HG03196 (cell line): ENCODE results near the gene DMBT1.

Experiments
- ATAC-seq: cut with Tn5 transposase; IDR thresholded peaks from one replicate; pipeline ENCODE4 v1.9.1; 2021; ENCODE audit not compliant: unreplicated experiment

DMBT1 gene

DNA sequence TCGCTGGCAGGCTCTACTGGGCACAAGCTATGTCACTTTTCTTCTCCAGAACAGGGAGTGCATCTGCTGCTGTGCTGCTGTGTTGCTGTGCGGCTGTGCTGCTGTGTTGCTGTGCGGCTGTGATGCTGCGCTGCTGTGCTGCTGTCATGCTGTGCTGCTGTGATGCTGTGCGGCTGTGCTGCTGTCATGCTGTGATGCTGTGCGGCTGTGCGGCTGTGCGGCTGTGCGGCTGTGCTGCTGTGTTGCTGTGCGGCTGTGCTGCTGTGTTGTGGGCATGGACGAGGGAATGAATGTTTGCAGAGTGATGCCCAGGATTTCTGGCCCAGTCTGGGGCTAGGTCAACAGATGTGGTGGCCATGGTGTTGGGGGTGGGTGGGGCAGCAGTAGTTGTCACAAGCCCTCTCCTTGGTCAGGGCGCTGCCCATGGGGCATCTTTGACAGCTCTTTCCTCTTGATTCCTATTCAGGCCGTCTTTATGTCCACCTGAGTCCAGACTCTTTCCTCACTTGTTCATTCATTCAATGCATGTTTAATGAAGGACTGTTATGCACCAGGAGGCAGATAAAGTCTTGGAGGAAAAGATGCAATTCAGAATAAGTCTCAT lies 83.5 kb downstream of the DMBT1 start:
- ATAC-seq: no peak

GRCh38 chr10:122646511-122647382 lies 86.2 kb downstream of the DMBT1 start:
- ATAC-seq: no peak

DNA sequence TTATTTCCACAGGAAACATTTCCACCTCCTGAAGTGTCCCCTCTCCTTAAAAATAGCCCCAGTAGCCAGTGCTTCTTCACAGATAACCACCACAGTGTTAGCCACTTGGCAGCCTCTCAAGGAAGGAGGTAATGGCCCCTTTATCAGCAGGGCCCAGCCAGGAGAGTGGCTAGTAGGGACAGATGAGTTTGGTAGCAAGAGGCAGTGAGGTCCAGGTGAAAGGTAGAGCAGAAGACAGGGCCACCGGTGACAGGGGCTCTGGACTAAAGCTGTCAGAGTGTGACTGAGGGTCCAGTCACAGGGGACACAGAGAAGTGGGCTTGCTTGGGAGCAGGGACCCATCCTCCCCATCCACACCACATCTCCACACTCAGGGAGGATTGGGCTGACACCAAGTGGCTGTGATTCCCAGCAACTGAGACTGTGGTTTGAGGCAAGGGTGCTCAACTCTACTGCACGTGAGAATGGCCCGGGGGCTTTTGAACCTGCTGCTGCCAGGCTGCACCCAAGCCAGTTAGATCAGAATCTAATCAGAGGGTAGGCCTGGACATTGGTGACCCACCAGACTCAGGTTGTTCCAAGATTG lies 86.9 kb downstream of the DMBT1 start:
- ATAC-seq: no peak

- ATAC-seq: no peak
Measured at GRCh38 chr10:122648599-122649428, 88.3 kb downstream of the DMBT1 start.

- no peak for ATAC-seq
Measured at GRCh38 chr10:122649903-122650302, 89.3 kb downstream of the DMBT1 start.

GRCh38 chr10:122650331-122650730 lies 89.8 kb downstream of the DMBT1 start:
- ATAC-seq: no peak

DNA sequence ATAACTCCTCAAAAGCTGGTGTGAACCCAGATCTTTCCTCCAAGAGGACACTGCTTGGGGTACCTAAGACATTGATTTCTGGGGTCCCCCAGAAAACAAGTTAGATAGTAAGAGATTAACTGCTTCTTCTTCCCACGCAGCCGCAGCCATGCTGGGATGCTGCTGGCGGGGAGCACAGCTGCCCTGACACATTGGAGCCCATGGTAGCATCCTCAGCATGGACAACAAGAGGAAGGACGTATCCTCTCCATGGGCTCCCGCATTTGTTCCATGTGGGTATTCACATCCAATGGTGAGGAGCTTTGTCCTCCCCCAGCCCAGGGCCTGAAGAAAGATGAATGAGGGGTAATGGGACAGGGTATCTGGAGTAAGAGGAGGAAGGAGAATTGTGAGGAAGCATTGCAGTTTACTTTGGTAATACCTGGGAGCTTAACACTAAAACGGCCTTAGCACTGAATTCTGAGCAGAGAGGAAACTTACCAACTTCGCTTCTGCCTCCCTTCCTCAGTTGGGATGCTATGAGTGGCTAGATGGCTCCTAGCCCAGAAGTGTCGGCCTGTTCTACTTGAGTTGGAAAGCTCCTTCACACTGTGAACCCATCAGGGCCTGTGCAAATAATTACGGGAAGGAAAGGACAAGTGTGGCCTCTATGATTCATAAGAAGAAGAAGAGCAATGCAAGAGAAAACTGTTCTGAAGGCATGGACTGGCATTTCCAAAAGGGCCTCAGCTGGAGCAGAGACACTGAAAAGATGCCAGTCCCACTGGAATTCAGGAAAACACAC lies 95.2 kb downstream of the DMBT1 start:
- ATAC-seq: no peak

DNA sequence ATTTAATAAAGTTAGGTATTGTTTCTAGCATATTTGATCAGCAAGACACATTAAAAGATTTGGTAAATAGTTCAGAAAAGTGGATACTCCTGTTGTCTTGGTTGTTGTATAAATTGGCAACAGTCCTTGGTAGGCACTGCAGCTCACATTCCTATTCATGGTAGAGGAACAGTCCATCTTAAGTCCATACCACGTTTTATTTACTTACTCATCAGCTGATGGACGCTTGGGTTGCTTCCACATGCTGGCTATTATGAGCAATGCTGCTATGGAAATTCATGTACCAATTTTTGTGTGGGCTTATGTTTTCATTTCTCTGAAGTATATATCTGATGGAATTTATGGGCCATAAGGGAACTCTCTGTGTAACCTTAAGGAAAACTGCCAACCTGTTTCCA lies 95.8 kb downstream of the DMBT1 start:
- ATAC-seq: no peak

GRCh38 chr10:122656741-122657140 lies 96.2 kb downstream of the DMBT1 start:
- ATAC-seq: no peak

DNA sequence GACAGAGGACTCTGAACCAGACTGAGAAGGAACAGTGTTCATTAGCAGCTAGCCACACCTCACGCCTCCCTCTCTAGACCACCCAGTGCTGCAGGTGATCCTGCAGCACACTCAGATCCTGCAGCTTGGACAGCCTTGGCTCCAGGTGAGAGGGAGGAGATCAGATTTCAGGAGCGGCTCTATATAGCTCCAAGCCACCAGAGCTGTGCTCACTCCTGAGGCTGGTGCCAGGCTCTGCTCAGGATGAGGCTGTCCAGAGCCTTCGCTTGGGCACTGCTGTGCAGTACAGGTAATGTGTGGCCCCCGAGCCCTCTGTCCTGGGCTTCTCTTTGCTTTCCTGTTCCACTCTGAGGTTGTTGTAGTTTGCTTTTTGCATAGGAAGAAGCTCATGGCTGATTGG lies 96.7 kb downstream of the DMBT1 start:
- ATAC-seq: no peak

GRCh38 chr10:122657729-122658128 lies 97.2 kb downstream of the DMBT1 start:
- no peak for ATAC-seq

DNA sequence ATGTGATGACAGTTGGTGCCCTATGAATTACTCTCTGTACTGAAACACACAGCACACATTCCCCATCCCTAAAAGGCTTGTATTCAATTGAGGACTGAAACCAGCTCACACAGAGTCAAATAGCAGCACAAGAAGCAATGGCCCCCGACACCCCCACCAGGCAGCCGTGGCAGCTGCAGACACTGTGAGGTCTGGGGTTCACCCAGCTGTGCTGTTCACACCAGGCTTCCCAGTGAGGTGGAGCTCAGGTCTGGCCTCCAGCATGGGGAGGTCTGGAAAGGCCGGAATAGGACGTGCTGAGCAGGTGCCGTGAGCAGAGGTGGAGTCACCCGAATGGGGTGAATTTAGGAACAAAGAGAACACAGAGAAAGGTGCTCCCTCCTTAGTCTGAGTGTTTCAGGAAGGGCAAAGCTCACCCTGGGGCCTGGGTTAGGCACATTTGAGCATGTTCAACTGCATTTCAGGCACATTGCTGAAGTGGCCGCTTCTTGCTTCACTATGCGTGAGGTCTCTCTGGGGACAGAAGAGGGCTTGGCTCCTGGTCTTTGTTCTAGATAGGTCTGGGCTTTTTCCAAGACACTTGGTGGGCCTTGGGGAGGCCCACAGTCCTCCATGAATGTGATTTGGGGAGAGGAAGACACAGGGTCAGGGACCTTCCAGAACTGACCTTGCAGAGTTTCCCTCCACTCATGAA lies 97.9 kb downstream of the DMBT1 start:
- no peak for ATAC-seq

DNA sequence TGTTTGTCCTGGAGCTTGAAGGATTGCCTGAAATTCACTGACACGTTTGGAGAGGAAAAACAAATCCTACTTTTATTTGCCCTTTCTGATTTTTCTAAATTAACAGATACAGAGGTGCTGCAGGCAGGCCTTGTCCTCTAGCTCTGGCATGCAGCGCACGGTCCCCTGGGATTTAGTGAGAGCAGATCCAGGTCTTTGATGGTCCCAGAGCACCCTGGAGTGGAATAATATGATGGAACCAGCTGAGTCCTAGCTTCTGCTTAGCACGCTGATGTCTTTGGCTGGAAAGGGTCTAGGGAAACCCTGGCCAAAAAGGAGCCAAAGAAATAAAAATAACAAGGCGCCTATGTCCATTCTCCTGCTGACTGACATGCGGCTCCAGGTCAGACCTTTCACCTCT lies 98.6 kb downstream of the DMBT1 start:
- ATAC-seq: no peak

GRCh38 chr10:122659651-122660050 lies 99.1 kb downstream of the DMBT1 start:
- no peak for ATAC-seq

DNA sequence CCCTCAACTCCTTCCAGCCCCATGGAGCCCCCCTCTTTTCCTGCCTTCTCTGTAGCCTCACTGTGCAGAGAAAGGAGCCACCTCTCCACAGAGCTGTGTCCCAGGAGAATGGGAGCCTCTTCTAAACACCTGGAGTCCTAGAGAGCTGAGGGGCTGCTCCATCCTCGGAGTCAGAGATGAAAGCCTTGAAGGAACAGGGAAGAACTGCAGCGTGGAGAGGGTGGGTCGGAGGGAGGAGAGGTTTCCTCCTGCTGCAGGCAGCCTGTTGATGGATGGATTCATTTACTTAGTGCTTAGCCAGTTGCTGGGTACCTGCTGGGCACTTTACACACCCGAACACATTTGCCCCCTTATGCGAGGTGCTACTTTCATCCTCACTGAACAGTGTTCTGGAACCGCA lies 100.1 kb downstream of the DMBT1 start:
- no peak for ATAC-seq

DNA sequence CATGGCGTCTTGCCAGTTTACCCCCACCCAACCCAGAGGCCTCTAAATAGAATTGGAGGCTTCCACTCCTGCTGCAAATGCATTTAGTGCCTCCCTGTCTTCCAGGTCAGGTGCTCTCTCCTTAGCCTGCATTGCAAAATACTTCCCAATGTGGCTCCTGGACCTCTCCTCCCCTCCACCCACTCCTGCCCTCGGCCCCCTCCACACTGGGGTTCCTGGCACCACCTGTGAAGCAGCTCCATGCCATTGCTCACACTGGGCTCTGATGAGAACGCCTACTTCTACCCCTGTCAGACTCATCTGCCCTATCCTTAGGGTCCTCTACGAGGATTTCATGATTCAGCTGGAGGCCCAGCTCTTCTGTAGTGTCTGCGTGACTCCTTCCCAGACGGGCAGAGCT lies 101.7 kb downstream of the DMBT1 start:
- ATAC-seq: no peak

DNA sequence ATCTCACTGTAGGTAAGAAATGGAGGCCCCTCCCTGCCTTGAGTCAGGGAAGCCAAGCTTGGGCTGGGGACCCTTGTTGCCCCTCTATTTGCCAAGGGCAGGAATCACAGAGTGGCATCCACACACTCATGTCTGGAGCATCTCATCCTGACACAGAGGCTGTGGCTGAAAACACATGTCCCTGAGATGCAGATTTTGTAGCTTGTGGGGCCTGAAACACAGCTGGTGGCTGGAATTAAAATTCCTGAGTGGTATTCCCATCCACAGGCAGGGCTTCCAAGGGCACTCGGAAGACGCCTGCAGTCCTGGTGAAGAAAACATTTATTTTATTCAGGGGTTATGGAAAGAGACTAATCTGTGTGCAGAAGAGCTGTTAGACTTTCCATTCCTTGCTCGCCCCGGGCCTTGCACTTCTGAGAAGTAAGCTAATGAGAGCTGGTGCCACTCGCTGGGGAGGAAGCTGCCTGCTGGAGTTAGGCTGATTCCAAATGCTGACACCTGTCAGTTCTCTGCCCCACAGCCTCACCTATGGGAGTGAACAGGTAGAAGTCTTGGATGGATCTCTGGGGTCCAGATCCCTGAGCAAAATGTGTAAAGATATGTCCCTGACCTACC lies 103.1 kb downstream of the DMBT1 start:
- no peak for ATAC-seq

DNA sequence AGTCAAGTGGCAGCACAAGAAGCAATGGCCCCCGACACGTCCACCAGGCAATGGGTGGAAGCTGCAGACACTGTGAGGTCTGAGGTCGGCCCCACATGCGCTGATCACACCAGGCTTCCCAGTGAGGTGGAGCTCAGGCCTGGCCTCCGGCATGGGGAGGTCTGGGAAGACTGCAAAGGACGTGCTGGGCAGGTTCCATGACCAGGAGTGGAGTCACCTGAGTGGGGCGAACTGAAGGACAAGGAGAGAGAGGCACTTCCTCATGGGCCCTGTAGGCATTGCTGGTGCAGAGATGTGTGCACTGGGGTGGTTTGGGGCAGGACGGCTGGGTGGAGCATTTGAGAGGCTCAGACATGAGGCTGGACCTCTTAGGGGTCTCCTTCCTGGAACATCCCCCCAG lies 103.9 kb downstream of the DMBT1 start:
- ATAC-seq: no peak

- ATAC-seq: no peak
Measured at GRCh38 chr10:122665329-122665860, 104.8 kb downstream of the DMBT1 start.
